HuH-7.5 (cell line): ENCODE measurements around the gene MAP3K3.

Source experiments
- DNase-seq: peaks from one replicate; pipeline ENCODE4 v3.0.0; 2011; ENCODE audit warnings: low spot score

Gene MAP3K3

DNA sequence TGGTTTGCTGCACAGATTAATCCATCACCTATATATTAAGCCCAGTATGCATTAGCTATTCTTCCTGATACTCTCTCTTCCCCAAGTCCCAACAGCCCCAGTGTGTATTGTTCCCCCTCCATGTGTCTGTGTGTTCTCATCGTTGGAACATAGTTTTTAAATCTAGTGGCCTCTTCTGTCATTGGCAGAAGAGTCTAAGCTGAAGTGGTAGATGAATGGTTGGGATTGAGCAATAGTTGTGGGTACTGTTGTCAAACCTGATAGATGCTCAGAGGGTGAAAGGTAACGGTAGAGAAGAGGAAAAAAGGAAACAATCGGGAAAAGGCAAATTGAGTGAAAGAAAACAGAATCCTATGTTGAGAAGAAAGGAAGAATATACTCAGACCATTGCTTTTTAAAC, 29.9 kb downstream of the MAP3K3 start:
- no peak for DNase-seq

DNA sequence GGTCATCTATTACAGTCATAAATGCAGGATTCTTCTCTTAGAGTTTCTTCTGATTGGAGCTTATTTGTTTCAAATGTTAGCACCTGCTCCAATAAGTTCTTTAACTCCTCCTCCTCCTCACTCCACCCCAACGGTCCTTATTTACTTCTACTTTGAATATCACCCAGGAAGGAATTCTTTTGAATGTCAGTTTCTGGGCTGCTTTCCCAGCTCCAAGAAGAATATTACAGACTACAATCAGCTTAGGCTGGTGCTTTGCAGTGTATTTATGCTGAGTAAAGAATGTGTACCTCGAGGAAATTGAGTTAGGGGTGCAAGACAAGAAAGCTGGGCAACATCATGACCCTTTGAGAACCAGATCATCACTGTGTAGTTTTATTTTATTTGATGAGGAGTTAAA, 30.8 kb downstream of the MAP3K3 start:
- DNase-seq, result no peak

DNA sequence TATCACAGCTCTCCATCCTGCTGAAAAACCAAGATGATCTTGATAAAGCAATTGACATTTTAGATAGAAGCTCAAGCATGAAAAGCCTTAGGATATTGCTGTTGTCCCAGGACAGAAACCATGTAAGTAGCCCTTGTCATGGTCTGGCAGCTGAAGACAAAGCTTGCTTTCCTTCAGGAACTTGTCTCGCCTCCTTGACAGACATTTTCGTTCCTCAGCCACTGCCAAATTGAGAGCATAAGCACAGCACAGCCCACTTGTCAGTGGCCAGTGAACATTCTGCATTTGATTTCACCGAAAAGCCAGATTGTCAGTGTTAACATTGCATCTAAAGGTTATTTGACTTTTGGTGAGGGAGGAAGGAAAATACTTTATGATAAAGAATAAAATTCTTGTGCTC, 35.6 kb downstream of the MAP3K3 start:
- DNase-seq, result no peak

DNA sequence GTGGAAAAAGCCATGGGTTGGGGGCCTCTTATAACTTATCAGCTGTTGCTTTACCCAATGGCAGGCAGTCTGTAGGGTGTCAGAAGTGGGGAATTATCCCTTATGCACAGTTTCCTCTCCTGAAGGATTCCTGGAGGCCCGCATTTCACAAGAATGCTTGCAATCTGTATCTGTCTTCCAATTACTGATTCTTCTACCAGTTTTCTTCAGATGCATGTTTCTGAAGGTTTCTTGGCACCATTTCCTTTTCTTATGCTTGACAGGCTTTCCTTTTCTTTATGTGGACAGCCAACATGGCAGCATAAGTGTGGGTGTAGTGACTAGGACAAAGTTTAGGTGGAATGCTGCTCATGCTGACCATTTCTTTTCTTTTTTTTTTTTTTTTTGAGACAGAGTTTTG, 36.1 kb downstream of the MAP3K3 start:
- no peak for DNase-seq

DNA sequence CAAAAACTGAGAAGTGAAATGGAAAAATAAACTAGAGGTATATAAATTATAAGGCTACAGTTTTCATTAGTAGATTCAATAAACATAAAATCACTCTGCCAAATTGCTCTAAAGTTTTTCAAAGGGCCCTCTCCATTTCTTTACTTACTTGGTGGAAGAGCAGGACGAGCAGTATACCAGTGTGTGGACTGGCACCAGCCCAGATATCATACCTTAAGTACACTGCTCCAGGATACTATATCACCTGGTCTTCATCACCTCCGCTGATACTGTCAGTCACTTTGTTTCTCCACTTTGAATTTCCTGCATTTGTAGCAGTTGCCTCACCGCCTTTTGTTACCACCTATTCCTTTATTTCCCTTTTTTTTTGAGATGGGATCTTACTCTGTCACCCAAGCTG, 37.6 kb downstream of the MAP3K3 start:
- no peak for DNase-seq

DNA sequence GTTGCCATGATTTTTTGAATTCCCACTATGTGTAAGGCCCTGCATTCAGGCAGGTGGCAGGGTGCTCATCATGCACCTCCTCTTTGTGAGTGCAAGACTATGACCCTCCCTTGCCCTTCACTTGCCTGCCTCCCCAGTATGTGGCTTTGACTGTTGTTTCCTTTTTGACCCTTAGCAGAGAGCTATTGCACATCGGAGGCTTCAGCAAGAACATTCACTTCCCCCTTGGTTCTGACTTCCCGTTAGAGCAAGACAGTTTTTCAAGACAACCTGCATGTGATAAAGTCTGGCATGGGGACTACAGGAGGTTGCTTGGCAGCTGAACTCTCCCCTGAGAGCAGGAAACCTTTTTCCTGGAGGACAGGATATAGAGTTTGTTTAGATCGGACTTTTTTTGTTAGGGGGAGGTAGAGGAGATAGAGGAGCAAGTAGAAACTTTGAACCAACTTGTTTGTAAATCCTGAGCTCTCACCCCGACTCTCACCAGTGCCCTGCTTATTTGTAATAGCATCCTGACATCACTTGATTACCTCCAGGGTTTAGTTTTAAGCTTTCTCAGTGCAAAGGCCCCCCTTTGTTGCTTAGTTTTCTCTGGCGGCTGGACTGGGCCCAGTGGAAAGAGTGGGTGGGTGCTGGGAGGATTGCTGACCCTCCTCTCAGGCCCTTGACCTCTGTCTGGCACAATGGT, 43.5 kb downstream of the MAP3K3 start:
- no peak for DNase-seq

DNA sequence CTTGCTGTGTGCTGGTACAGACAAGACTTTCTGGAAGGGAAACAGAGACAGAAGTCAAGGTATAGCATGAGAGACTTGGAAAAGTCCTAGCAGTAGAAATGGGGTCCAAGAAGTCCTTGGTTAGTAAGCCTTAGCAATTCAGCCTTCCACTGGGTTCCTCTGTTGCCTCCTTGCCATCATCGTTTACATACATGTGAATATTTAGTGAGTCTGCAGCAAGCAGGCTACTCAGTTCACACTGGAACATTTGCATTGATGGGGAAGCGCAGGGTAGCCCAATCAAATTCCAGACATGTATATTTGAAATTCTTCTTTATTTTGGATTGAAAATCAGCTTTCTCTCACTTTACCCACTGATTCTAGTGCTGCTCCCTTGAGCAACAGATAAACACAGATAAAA, 50.6 kb downstream of the MAP3K3 start:
- no peak for DNase-seq

DNA sequence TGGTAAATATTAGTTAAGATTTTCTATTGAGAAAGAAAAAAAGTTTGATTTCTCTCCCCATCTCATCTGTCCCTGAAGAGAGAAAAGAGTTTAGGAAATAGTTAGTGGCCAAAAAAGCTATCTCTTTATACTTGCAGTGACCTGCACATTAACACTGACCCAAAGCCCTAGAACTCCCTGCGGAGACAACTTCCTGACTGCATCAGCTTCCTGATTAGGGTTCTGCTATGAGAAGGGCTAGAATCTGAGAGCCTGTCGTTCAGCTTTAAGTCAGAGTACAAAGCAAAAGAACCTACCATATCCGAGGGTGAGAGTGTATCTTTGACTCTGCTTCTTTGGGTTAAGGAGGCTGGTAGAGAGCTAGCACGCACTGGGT, 53.0 kb downstream of the MAP3K3 start:
- no peak for DNase-seq

DNA sequence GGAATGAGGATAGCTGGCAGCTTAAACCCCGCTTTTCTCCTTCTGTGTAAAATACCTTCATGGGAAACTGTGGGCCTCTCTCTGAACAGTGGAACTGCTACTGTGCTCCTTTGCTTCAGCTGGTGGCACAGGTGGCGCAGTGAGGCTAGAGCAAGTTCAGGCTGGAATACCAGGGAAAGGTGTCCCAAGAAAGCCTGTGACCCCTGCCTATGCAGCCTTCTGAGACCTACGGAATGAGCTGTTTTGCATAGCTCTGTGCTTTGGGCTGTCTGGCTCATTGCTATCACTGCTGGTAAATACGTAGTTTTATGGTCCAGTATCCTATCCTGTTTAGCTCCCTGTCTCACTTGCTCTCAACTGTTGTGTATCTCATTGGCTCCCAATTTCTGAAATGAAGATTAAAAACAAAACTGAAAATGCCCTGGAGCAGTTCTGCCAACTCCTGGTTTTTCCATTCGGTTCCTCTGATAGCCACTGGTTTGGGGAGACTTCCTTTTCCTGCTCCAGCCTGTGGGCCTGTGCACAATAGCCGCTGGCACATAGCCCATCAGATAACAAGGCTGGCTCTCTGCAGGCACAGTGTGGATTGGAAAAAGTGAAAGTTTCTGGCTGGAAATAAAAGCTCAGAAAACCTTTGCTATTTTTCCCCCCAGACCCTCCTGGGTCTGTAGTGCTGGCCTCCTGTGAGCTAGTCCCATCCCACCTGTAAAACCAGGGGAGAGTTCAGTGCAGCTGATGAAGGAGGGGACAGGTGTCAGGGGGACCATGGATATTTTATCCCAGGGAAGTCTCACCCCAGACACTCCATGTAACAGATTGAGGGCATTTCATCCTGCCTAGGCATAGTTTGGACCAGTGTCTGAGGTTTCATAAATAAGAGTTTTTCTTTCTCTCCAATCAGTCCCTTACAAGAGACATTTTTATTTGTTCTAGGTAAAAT, 53.7 kb downstream of the MAP3K3 start:
- DNase-seq, result peak; percentile 65

DNA sequence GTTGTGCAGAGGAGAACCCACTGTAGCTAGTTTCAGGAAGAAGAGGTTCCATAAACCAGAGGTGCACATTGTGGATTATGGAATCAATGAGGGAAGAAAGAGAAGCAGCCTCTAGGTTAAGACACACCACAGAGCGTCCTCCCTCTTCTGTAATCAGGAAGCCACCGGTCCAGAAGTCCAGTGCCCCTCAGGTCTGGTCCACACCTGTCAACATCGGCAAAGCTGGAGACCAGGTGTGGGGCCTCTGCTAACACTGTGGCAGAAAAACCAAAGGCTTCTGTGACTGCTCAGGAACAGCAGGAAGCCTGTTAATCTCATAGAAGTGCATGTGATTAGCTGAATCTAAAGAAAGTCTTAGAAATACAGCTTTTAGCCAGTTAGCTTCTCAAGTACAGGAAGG, 54.4 kb downstream of the MAP3K3 start:
- no peak for DNase-seq

DNA sequence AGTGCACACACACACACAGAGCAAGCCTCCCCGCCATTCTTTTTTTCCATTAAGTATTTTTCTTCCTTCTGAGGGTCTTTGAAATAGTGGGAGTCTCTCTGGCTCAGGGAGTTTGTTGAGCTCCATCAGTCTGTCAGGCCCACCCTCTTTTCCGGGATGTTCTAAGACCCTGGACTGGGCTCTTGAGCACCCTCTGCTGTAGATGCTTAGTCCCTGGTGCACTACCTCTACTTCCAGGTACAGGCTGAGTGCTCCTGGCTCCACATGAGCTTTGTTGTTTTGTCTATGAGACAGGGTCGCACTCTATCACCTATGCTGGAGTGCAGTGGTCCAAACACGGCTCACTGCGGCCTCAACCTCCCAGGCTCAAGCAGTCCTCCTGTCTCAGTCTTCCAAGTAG, 57.0 kb downstream of the MAP3K3 start:
- DNase-seq, result no peak

DNA sequence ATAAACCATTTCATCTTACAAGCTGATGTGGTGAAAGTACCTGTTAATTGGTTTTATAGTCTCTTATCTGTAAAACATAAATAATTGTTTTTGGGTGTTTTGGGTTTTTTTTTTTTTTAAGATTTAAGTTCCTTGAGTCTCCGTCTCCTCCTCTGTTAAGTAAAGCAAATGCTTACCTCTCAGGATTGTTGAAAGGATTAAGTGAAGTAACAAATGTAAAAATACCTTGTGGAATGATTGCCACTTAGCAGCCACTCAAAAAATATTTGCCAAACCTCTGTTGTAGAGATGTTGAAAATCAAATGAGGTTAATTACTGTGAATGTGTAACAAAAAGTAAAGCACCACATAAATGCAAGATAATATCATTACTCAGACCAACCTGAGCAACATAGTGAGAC, 58.5 kb downstream of the MAP3K3 start:
- no peak for DNase-seq

DNA sequence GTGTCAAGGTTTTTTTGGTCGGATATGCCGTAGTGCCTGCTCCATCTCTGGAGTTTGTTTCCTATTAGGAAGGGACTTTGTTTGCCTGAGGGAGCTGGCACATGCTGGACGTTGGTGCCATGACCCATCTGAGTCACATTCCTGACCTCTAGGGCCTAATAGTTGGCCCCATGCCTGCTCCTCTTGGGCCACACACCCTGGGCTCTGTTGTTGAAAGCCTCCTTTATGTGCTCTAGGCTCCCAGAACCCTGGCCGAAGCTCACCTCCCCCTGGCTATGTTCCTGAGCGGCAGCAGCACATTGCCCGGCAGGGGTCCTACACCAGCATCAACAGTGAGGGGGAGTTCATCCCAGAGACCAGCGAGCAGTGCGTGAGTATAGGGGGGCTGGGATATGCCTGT, 59.3 kb downstream of the MAP3K3 start:
- DNase-seq, result no peak

DNA sequence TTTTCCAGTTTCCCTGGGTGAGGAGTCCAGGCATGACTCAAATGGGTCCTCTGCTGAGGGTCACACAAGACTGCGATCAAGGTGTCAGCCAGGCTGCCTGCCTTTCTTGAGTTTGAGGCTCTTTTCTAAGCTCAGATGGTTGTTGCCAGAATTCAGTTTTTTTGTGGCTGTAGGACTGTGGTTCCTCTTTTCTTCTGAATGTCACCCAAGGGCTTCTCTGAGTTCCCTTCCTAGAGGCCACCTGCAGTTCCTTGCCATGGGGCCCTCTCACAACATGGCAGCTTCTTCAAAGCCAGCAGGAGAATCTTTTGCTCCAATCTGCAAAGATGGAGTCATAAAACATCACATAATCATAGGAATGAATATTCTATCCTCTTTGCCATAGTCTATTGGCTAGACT, 60.2 kb downstream of the MAP3K3 start:
- DNase-seq, result no peak

DNA sequence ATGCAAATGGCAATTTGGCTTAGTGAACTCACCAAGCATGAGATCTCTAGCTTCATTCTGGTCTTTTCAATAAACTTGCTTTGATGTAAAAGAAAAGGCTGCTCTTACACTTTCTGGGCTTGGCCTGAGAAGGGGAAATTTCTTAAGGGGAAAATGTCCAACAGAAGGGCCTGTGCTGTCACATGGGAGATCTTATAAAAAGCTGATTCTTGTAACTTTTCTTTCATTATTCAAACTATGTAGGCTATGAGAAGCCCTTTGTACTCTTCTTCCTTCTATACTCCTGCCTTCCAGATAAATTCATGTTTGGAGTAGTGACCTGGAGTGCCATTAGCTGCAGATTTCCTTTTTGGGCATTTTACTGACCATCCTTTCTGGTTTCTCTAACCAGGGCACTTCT, 60.8 kb downstream of the MAP3K3 start:
- DNase-seq, result no peak

DNA sequence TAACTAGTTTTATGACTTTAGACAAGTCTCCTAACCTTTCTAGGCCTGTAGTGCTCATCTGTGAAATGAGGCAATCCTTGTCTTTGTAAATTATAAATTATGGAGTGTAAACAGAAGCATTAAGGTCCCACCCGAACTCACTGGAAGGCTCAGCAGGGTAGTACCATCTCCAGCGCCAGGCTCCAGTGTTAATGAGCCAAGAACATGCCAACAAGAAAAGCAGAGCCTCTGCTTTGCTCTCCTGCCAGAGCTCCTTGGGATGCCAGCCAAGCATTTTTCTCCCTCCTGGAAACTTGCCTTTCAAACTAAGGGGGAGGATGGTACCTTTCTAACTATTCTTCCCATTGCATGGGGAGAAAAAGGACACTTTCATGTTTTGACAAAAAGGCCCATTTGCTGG, 62.8 kb downstream of the MAP3K3 start:
- DNase-seq, result no peak

DNA sequence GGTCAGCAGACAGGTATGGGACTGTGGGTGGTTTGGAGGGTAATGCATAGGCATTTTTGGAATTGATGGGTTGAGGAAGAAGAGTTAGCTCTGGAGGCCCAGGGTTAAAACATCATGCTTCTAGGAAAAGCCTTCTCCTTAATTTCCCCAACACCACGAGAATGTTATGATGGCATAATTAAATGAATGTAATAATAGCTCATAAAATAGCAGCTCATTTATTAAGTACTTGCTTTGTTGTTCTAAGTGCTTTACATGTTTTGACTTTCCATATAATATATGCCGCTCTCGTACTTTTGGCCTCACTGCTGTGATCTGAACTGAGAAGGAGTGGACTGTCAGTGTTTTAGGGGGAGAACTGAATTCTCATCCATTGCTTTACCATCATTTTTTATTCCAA, 63.4 kb downstream of the MAP3K3 start:
- DNase-seq, result no peak

DNA sequence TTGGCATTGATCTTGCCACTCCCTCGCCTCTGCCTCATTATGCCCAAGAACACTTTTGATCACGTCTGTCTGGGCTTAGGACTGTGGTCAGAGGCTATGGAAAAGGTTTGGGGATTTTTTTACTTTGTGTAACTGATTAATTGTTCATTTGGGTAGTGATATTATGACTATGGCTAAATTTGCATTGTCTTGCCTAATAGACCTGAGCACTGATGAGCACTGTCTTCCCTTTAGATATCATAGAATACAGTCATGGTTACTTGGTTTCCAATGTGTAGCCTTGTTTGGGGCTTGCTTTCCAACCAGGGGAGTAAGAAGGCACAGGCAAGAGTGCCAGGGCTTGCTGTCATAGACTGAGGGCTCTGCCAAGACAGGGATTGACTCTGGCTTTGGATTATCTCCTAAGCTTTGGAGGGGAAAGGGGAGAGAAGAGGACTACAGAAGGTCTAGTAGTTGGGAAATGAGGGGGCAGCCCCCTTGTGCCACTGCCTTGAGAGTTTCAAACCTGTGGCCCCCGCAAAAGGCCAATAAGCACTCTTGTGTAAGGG, 64.0 kb downstream of the MAP3K3 start:
- no peak for DNase-seq

DNA sequence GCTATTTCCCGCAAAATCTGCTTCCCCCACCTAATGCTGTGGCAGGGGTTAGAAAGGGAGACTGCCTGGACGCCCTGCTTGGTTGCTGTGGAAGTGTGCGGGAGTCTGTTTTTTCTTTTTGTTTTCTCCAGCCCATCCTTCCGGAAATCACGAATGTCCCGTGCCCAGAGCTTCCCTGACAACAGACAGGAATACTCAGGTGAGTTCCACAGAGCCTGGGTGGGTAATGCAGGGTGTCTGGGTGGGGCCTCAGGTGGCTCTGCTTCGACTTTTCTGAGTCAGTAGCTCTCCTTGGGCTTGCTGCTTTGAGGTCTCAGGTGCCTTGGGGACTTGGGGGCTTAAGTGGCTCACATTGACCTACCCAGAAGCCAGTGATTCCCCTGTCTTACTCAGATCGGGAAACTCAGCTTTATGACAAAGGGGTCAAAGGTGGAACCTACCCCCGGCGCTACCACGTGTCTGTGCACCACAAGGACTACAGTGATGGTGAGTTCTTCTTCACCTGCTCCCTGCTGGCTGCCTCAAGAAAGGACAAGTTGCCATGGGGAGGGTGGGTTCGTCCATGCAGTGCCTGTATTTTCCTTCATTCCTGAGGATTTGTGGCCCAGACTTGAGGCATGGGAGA, 66.3 kb downstream of the MAP3K3 start:
- no peak for DNase-seq

DNA sequence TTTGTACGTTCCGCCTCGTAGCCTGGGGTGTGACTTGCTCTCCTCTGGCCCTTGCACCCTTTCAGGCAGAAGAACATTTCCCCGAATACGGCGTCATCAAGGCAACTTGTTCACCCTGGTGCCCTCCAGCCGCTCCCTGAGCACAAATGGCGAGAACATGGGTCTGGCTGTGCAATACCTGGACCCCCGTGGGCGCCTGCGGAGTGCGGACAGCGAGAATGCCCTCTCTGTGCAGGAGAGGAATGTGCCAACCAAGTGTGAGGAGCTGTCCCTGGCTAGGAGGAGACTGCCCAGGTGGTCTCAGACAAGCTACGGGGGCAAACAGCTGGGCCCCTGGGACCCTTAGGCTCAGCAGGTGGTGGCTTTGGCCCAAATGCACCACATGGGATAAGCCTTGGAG, 67.3 kb downstream of the MAP3K3 start:
- DNase-seq, result no peak

DNA sequence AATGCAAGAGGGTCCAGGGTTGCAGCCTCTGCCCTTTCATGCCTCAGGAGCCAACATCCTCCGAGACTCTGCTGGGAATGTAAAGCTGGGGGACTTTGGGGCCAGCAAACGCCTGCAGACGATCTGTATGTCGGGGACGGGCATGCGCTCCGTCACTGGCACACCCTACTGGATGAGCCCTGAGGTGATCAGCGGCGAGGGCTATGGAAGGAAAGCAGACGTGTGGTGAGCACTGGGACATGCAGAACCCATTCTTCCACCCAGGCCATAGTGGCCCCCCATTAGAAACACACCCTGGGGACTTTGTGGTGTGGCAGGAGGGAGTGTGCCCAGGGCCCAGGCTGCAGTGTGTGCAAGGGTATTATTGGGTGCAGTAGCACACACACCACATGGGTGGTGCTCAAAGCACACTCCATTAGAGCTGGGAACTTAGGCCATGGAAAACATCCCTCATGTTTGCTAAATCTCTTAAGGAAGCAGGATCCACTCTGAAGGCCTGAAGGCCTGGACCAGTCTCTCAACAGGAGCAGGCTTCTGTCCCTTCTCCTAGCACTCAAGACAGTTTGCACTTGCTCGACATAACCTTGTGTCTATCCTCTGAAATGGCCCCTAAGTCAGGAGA, 70.1 kb downstream of the MAP3K3 start:
- no peak for DNase-seq

DNA sequence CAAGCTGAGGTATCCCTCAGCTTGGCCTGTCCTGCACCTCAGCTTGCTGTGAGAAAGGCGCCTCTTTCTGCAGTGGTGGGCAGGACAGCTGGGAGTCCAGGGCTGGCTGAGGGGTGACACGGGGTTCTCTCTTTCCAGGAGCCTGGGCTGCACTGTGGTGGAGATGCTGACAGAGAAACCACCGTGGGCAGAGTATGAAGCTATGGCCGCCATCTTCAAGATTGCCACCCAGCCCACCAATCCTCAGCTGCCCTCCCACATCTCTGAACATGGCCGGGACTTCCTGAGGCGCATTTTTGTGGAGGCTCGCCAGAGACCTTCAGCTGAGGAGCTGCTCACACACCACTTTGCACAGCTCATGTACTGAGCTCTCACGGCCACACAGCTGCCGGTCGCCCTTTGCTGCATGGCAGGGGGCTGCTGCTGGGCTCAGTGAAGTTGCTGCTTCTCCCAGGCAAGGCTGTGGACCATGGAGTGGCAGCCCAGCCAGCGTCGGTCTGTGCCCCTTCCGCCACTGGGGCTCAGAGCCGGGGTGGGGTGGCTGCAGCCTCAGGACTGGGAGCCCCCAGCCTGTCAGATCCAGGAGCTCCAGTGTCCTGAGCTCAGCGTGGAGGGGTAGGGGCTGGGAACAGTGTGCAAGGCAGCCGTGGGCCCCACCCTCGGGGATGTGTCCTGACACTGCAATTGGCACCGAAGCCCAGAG, 71.3 kb downstream of the MAP3K3 start:
- no peak for DNase-seq
